GM19240 (cell line): ENCODE measurements around the gene GPRC5D.

Experiments used
- DNase-seq: peaks from one replicate; pipeline ENCODE4 v3.0.0; 2011; ENCODE audit warnings: low spot score; ENCODE audit not compliant: insufficient read length

Gene GPRC5D

DNA sequence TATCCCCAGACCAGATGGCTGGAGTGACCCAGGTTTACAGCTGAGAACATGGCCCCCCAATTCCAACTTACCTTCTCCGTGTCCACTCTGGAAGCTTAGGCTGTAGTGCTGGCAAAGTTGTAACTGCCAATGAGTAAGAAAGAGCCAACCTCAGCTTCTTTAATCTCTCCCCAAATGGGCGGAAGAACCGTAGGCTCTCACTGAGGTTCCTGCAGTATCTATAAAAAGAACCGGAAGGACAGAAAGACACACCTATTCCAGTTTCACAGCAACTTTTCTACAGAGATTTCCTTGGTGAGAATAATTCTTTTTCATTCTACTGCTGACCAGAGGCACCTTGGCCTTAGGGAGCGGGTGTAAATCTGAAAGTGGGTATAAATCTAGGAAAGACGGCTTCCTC is at the start of gene GPRC5D:
GPRC5D (minus strand) TSS at position 135 of the 400 bp plus-strand sequence. CDS start 1,786 bp downstream, outside the sequence.
- DNase-seq: no peak

DNA sequence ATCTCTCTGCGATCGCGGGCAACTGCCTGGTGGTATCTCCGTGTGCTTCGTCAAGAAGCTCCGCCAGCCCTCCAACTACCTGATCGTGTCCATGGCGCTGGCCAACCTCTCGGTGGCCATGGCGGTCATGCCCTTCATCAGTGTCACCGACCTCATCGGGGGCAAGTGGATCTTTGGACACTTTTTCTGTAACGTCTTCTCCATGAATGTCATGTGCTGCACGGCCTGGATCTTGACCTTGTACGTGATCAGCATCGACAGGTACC is 49.7 kb upstream of the GPRC5D start:
- no peak for DNase-seq

GRCh38 chr12:13000925-13001774 is 49.2 kb upstream of the GPRC5D start:
- DNase-seq: no peak

GRCh38 chr12:13000616-13000924 is 48.6 kb upstream of the GPRC5D start:
- no peak for DNase-seq

DNA sequence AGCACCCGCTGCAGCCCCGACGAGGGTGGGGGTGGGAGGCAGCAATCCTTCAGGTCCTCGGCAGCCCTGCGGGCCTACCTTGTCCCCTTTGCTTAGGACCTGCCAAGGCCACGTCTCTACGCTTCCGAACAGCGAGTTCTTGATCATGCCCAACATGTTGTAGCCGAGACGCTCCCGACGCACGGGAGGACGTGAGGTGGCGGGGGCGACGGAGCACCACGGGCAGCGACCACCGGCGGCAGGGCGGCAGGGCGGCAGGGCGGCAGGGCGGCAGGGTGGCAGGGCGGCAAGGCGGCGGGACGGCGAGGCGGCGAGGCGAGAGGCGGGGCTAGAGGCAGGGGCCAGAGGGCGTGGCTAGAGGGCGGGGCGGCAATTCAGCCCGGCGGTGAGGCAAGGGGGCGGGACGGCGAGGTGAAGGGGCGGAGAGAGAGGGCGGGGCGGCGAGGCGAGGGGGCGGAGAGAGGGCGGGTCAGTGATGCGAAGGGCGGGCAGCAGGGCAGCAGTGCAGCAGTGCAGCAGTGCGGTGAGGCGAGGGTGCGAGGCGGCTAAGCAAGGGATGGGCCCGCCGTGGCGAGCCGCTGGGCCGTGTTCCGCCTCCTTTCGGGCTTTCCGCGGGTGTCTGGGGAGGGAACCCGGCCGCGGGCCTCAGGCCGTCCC is 48.1 kb upstream of the GPRC5D start, which contains the start of gene HEBP1:
HEBP1 (minus strand) TSS at position 307 of the 657 bp plus-strand sequence; CDS start at position 156, 151 bp downstream.
- peak; percentile 68 for DNase-seq

DNA sequence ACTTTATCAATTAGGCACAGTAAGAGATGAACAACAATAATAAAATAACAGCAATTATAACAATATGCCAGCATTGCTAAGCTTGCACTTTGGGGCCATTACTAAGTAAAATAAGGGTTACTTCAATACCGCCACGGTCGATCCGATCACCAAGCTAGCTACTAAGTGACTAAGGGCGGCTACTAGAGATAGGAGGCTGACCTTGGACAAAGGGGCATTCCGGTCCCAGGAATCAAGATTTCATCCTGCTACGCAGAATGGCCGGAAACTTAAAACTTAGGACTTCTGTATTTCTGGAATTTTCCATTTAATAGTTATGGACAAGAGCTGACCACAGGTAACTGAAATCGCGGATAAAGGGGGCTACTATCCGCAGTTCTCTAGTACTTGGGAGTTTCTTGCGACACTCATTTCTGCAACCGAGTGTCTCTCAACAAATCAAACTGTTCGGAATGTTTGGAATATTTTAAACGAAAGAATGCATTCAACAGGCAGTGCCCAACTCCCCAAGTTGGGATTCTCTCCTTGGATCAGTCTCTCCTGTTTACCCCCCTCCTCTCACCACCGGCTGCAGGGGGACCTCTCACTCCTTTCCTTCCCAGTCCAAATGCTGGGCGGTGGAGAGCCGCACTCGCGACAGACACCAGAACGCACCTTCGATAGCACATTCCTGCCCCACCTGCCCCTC is 47.4 kb upstream of the GPRC5D start:
- DNase-seq: no peak

DNA sequence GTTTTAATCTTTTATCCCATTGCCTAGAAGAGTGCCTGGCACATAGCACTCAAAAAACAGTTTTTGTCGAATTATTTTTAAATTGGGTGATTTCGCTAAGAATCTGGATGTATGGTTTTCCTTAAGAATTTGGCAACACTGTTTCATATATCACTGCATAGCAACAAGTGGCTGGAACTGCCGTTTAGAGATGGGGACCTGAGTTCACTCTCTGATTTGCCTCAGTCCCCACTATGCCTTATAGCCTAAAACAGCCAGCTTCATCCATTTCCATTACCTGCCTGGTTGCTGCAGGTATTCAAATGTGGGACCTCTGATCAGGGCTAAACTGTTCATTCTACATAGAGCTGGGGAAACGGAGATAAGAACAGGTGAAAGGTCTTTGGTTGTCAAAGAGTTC is 46.3 kb upstream of the GPRC5D start:
- DNase-seq: no peak

DNA sequence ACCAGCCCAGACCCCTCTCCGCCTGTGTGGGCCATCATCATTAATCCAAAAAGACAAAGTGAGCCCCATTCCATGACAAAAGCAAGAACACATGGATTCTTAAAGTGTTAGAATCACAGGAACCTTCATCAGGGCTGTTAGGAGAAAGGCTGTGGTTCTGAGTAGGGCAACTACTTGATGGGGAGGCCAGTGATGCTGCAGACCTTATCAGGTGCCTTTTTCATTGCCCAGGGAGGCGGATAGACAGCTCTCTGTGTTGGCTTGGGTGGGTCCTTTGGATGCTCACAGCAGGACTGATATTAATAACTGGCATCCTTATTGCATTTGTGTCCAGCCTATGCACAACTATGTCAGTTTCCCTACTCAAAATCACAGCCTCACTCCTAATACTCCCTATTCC is 45.8 kb upstream of the GPRC5D start:
- no peak for DNase-seq

DNA sequence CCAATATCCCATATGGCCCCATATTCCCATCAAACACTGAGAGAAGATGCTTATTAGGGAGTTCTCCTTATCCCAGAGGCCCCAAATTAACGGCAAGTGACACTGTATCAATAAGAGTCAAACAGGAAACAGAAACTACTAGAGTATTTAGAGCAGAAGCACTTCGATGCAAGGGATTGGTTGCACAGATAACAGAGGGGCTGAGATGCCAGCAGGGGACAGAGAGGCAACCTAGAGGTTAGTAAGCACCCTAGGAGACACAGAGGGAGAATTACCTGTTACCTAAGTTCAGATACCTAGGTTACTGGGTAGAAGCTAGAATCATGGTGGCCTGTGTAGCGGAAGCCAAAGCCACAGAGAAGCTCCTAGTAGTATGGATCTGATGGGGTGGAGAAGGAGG is 45.2 kb upstream of the GPRC5D start:
- DNase-seq: no peak

- DNase-seq: no peak
Measured at GRCh38 chr12:12996209-12996608, 44.2 kb upstream of the GPRC5D start.

- DNase-seq: no peak
Measured at GRCh38 chr12:12995088-12995487, 43.1 kb upstream of the GPRC5D start.

DNA sequence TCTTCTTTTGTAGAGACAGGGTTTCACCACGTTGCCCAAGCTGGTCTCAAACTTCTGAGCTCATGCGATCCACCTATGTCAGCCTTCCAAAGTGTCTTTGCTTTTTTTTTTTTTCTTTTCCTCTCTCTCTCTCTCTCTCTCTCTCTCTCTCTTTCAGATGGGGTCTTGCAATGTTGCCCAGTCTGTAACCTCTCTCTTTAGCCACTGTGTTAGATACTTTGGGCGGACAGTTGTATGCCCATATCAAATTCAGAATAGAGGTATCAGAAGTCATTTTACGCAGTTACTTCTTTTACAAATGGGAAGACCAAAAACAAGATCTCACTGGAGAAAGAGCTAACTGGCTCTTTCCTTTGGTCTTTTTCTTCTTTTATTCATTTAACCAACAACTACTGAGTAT is 41.4 kb upstream of the GPRC5D start:
- DNase-seq: no peak

DNA sequence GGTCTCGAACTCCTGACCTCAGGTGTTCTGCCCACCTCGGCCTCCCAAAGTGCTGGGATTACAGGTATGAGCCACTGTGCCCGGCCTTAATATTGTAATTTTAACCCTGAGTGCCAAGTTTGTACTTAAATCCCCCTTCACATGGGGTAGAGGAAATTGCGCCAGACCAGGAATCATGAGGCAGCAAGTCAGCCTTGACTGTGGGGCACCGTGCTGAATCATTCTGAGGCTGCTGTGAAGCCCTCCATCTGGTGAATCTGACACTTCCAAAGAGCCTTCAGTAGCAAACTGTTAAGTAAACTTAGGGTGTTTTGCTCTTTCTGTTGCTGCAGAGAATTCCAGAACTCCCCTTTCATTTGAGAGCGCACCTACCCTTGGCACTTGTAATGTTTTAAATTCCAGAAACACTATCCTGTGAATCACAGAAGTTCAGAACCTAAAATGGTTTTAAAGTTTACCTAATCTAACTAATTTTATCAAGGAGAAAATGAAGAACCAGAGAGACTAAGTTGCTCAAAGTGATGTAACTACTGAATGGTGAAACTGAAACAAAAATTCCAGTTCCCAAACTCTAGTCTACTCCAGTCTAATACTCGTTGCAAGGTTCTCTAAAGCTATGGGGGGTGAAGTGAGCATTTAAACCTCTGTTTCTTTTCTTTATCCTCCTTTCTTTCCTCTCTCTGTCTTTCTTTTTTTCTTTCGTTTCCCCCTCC is 40.6 kb upstream of the GPRC5D start:
- DNase-seq: no peak

- no peak for DNase-seq
Measured at GRCh38 chr12:12990700-12991468, 38.9 kb upstream of the GPRC5D start.

- DNase-seq: no peak
Measured at GRCh38 chr12:12987421-12987820, 35.5 kb upstream of the GPRC5D start.

DNA sequence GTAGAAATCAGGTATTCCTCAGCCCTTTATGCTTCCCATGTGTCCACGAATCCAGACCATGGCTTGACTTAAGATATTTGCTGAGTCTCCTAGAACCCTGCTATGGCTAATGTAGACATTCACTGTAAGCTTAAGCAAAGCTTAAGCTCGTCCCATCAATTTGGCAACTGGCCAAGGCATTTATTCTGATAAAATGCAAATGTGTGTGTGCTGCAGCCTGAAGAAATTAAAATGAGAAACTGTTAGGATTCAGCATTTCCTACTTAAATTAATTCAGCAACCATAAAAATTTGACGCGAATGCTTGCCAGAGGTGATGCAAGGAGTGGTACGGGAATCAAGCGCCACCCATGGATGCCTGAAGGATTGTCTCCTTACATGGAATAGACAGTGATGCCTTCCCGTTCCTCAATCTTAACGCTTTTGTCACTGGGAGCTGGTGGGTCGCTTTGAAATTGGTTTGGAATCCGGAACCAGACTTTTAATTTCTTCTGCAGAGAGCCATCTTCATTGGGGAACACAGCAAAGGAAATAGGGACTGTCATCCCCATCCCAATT is 34.9 kb upstream of the GPRC5D start:
- no peak for DNase-seq

DNA sequence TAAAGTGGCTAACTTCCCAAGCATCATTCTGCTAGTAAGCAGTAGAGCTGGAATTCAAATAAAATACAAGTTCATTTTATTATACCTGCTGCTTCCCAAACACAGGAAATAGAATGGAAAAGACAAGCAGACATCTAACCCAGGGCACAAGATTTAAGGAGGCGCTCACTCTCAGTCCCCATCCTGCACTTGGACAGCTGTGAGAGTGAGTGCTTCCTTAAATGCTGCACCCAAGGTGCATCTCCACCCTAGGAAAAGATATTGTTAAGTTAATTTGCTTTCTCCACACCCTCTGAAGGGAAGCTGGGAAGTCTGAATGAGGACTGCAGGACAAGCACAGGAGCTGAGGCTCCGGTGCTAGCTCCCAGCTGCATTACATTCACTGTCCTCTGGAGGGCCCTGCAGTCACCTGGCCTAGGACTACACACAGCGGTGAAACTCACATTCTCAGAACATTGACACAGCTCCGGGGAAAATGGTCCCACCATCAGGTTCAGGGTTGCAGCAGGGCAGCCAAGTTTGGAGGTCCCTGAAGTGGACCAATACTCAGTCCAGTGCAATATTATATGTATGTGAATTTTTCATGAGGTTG is 33.9 kb upstream of the GPRC5D start:
- DNase-seq: no peak

GRCh38 chr12:12984149-12984548 is 32.2 kb upstream of the GPRC5D start:
- no peak for DNase-seq

GRCh38 chr12:12983420-12984035 is 31.6 kb upstream of the GPRC5D start:
- DNase-seq: no peak

- DNase-seq: no peak
Measured at GRCh38 chr12:12982331-12982730, 30.4 kb upstream of the GPRC5D start.
